ENCODE measurements around the gene ADRM1.

GRCh38 chr20:62322492-62323041 lies 19.8 kb downstream of the ADRM1 start:
- TF ChIP-seq YBX1 (IDR thresholded peaks at IDR 0.05) (no peak), NRF1 (conservative IDR thresholded peaks at IDR 0.05; ENCODE audit: low read depth, low read length) (no peak), CHD1 (IDR thresholded peaks at IDR 0.05; ENCODE audit: low read depth, low read length) (no peak), RCOR1 (conservative IDR thresholded peaks at IDR 0.05; ENCODE audit: low read depth, low read length) (no peak), EZH2 (IDR thresholded peaks at IDR 0.05; ENCODE audit: borderline replicate concordance, control insufficient read depth, low read depth, low read length) (no peak), ZNF274 (IDR thresholded peaks at IDR 0.05; ENCODE audit: insufficient read depth, insufficient read length) (no peak), CBFB (IDR thresholded peaks at IDR 0.05; ENCODE audit: low read depth) (no peak), MXI1 (IDR thresholded peaks at IDR 0.05; ENCODE audit: low read depth, low read length) (no peak), SP1 (IDR thresholded peaks at IDR 0.05; ENCODE audit: low read depth, low read length) (no peak), CHD4 (IDR thresholded peaks at IDR 0.05) (no peak)
- TF ChIP-seq, protein P1, sequence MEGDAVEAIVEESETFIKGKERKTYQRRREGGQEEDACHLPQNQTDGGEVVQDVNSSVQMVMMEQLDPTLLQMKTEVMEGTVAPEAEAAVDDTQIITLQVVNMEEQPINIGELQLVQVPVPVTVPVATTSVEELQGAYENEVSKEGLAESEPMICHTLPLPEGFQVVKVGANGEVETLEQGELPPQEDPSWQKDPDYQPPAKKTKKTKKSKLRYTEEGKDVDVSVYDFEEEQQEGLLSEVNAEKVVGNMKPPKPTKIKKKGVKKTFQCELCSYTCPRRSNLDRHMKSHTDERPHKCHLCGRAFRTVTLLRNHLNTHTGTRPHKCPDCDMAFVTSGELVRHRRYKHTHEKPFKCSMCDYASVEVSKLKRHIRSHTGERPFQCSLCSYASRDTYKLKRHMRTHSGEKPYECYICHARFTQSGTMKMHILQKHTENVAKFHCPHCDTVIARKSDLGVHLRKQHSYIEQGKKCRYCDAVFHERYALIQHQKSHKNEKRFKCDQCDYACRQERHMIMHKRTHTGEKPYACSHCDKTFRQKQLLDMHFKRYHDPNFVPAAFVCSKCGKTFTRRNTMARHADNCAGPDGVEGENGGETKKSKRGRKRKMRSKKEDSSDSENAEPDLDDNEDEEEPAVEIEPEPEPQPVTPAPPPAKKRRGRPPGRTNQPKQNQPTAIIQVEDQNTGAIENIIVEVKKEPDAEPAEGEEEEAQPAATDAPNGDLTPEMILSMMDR (IDR thresholded peaks at IDR 0.05 in 2 of 3, conservative IDR thresholded peaks at IDR 0.05 in 1 of 3; ENCODE audit: control insufficient read depth in 2 of 3, extremely low read depth in 1 of 3, insufficient read depth in 1 of 3, low read depth in 3 of 3, low read length in 3 of 3), result no peak
- TF ChIP-seq, protein P2, sequence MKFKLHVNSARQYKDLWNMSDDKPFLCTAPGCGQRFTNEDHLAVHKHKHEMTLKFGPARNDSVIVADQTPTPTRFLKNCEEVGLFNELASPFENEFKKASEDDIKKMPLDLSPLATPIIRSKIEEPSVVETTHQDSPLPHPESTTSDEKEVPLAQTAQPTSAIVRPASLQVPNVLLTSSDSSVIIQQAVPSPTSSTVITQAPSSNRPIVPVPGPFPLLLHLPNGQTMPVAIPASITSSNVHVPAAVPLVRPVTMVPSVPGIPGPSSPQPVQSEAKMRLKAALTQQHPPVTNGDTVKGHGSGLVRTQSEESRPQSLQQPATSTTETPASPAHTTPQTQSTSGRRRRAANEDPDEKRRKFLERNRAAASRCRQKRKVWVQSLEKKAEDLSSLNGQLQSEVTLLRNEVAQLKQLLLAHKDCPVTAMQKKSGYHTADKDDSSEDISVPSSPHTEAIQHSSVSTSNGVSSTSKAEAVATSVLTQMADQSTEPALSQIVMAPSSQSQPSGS (IDR thresholded peaks at IDR 0.05; ENCODE audit: low read length), result no peak
- TF ChIP-seq, protein P3, sequence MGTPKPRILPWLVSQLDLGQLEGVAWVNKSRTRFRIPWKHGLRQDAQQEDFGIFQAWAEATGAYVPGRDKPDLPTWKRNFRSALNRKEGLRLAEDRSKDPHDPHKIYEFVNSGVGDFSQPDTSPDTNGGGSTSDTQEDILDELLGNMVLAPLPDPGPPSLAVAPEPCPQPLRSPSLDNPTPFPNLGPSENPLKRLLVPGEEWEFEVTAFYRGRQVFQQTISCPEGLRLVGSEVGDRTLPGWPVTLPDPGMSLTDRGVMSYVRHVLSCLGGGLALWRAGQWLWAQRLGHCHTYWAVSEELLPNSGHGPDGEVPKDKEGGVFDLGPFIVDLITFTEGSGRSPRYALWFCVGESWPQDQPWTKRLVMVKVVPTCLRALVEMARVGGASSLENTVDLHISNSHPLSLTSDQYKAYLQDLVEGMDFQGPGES (IDR thresholded peaks at IDR 0.05), result no peak
- TF ChIP-seq, protein P4, sequence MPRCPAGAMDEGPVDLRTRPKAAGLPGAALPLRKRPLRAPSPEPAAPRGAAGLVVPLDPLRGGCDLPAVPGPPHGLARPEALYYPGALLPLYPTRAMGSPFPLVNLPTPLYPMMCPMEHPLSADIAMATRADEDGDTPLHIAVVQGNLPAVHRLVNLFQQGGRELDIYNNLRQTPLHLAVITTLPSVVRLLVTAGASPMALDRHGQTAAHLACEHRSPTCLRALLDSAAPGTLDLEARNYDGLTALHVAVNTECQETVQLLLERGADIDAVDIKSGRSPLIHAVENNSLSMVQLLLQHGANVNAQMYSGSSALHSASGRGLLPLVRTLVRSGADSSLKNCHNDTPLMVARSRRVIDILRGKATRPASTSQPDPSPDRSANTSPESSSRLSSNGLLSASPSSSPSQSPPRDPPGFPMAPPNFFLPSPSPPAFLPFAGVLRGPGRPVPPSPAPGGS (IDR thresholded peaks at IDR 0.05; ENCODE audit: borderline replicate concordance, insufficient read depth, low read depth, low read length, poor library complexity, severe bottlenecking), result no peak
